ELF-1 (cell line): ENCODE measurements around the gene AQP9.

Experiments used
- DNase-seq: peaks from one replicate; pipeline ENCODE4 v3.0.0-alpha.2; 2016; ENCODE audit warnings: low read depth, low spot score

AQP9 gene, protein sequence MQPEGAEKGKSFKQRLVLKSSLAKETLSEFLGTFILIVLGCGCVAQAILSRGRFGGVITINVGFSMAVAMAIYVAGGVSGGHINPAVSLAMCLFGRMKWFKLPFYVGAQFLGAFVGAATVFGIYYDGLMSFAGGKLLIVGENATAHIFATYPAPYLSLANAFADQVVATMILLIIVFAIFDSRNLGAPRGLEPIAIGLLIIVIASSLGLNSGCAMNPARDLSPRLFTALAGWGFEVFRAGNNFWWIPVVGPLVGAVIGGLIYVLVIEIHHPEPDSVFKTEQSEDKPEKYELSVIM

DNA sequence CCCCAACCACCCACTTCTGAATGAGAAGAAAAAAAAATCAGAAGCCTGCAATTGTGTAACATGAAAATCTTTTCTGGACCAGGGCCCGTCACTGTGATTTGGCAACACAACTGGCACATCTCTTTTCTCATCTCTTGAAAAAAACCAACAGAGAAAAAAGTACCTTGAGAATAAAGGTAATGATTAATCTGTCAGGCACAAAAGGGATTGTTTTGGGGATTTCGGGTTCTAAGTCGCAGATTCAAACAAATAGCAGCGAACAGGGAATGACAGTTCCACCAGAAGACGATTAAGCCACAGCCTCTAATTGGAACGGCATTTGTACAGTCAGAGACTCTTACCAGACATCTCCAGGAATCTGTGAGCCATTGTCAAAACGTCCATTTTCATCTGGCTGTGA lies at the start of gene AQP9:
Gene AQP9, plus strand, starts transcription at position 276 of the 400 bp plus-strand sequence. CDS start 185 bp downstream, outside the sequence.
- no peak for DNase-seq

DNA sequence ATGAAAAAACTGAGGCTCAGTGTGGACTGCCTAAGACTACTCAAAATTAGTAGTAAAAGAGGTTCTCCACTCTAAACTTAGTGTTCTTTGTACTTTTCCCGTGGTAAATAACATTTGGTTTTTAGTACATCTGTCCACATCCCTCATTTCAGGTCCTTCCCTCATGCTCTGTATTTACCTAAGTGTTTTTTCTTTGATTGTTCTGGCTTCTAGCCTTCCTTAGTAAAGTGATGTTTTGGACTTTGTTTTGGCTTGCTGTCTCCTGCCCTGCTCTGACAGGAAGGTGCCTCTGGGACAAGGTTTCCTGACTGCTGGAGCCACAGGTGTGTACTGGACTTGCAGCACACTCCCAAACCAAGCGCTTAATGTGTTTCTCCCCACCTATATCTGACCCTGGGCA lies 42.8 kb upstream of the AQP9 start:
- no peak for DNase-seq

DNA sequence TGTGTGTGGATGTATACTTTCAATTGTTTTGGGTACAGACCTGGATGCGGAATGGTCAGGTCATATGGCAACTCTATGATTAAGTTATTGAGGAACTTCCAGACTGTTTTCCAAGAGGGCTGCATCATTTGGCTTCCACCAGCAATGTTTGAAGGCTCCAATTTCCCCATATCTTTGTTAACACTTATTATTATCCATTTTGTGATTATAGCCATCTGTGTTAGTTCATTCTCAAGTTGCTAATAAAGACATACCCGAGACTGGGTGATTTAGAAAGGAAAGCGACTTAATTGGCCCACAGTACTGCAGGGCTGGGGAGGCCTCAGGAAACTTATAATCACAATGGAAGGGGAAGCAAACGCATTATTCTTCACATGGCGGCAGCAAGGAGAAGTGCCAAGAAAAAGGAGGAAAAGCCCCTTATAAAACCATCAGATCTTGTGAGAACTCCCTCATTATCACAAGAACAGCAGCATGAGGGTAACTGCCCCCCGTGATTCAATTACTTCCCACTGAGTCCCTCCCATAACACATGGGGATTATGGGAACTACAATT lies 41.6 kb upstream of the AQP9 start:
- DNase-seq: no peak

DNA sequence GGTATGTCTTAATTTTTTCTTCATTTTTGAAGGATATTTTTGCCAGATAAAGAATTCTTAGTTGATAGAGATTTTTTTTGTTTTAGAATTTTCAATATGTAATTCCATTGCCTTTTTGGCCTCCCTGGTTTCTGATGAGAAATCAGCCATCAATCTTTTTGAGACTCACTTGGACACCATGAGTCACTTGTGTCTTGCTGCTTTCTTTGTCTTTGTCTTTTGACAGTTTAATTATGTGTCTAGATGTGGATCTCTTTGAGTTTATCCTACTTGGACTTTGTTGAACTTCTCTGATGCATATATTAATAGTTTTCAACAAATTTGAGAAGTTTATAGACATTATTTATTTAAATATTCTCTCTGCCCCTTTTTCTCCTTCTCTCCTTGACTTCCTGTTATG lies 34.7 kb upstream of the AQP9 start:
- DNase-seq: no peak

DNA sequence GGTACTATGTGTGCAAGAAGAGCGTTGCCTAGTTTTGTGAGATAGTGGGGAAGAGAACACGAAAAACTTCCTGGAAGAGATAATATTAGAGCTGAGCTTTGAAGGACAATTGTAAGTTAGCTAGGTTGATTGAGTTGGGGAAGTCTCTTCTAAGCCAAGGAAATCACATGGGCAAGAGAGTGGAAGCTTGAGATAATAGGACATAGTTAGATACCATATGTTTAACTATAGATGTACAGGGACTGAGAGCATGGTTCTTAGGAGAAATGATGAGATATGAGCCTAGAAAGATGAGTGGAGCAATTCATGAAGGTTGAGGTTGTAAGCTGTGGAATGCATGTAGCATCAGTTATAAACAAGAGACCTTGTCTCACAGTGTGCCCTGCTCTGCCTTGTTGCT lies 30.1 kb upstream of the AQP9 start:
- DNase-seq: no peak

DNA sequence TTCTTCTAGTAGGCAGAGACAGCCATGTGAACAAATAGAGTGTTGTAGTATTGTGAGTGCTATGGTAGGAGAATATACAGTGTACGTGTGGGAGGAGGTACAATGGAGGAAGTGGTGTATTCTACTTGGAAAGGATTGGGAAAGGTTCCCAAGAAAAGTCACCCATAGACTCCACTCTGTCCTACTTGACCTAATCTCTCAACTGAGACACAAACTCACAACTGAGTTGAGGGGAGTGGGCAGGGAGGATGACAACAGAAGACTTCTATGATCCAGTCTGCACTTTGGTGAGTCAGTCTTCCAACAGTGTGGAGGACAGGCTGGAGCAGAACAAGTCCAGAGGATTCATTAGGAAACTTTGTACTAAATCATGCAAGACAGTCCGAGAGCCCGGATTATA lies 28.8 kb upstream of the AQP9 start:
- no peak for DNase-seq

DNA sequence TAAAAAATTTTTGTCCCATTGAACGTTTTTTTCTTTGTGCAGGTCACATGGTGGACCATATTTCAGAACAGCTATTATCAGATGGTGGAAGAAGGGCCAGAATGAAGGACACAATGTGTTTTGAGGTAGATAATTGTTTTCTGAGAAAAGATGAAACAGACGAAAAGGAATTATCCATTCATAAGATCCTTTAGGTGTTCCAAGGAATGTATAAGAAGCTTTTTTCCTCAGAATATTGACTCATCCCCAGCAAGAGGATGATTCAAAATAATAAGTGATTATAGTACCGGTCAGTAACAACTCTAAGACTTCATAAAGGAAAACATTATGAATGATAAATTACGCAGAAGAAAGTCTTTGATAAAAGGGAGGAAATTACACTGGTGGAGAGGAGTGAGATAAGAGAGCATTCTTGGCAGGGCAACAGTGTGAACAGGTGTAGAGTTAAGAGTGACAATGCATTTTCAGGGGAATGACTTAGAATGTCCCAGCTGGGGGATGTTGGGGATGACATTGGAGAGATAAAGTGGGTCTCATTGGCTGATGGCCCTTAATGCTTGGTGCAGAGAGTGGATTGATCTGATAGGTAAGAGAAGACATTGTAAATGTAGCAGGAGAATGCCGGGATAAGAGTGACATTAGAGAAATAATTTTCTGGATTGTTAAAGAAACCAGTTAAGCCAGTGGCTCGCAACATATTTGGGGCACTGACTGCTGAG lies 27.0 kb upstream of the AQP9 start:
- DNase-seq: no peak

DNA sequence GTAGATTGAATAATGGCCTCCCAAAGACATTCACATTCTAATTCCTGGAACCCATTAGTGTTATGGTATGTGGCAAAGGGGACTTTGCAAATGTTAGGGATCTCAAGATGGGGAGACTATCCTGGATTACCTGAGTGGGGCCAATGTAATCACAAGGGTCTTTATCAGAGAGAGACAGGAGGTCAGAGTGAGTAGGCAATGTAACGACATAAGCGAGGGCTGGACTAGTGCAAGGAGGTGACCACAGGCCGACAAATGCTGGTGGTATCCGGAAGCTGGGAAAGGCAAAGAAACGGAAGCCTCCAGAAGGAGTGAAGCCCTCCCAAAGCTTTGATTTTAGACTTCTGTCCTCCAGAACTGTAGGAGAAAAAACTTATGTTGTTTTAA lies 26.5 kb upstream of the AQP9 start:
- DNase-seq: no peak

DNA sequence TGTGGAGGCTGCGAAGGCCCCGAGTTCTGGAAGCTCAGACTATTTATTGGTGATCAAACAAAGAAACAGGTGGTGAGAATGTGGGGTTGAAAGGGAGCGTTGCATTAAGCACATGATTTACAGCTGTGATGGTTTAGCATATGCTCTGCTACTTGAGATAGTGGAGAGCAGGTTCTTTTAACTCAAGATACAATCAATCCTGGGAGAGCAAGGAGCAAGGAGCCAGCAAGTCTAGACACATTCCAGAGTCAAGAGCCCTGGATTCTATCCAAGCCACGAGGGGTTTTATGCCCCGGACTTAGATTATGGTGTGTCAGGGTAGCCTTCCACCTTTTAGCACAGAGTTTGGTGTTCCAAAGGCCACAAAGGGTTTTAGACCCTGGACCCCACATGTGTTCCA lies 24.8 kb upstream of the AQP9 start:
- DNase-seq: peak; percentile 11

DNA sequence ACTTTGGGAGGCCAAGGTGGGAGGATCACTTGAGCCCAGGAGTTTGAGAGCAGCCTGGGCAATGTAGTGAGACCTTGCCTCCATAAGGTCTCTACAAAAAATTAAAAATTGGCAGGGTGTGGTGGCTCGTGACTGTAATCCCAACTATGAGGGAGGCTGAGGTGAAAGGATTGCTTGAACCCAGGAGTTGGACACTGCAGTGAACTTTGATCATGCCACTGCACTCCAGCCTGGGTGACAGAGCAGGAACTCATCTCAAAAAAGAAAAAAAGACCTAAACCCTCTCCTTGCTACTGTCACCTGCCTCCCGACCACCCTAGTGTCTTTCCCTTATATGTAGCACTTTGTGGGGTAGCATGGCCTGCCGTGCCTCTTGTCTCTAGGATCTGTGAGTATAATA lies 23.8 kb upstream of the AQP9 start:
- no peak for DNase-seq

DNA sequence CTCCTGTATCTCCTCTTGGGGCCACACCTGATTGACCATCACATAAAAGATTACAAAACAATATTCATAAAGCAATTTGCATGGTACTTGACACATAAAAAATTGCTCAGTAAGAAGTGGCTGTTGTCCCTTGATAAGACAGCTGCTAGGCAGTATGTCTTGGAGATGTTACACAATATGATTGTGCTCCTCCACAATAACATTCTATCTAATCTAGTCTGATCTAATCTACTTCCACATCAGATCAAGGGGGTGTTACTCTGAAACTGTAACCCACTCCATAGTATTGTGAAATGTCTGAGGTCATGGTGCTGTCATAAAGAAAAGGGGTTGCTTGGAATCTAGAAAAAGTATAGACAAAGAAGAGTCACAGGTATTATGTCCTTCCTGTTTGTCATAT lies 23.4 kb upstream of the AQP9 start:
- DNase-seq: no peak

DNA sequence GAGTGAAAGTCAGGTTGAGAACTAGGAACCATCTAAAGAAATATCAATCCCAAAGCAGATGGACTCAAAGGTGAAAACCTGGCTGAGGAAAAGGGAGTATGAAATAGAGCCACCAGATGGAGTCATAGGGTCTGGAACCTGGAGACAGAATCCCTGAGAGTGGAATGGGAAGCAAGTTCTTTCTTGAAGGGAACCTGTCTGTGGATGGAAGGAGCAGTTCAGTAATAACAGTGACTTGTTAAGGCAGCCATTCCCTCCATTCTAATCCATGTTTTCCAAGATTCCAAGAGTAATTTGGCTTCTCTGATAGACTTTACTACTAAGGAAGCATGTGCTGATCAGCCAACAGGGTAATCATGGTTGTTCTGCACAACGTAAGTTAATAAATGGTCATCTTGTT lies 22.5 kb upstream of the AQP9 start:
- peak; percentile 3 for DNase-seq

DNA sequence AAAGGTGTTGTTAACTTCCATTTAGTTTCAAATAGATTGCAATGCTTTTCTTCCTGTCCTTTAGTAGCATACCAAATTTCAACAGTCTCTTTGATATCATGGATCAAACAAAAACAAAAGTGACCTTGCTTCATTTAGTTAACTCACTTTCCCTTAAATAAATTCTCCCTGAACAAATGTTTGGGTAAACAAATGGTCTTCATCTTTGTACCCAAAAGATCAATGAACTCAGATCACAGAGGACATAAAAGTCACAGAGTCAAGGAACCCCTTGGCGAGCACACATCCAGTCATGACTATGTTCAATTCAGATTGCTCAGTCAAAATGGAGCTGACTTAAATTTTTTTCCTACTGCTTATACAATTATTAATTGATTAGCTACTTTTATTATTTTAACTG lies 20.6 kb upstream of the AQP9 start:
- no peak for DNase-seq

DNA sequence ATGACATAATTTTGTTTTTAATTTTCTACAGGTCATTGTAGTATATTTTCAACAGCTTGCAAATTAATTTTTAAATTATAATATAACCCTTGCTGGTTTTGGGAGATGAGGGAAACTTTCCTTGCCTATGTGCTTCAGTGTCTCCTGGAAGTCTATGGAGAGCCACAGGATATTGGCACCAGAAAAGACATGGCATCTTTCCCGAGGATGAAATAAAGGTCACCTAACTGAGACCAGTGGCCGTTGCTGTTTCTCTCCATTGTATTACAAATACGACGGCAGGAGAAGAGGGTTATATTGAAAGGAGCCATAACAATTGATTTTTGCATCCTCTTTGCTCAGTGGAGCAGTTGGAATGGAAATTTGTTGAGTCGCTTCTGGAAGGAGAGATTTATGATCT lies 19.9 kb upstream of the AQP9 start:
- DNase-seq: no peak

DNA sequence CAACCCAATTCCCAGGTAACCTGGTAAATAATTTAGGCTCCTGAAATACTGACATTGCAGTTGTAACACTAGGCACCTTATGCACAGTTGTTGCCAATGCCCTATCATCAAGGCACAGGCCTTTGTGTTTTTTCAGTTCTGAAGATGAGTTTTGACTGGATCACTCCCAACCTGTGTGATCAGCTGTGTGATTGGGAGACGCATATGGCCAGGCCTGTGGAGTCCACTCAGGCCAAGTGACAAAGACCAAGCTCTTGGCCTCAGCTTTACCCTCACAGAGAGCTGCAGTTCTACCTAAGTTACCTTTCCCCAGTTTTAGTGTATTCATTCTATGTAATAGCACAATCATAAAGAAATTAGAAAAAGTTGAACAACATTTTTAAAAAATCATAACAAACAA lies 19.2 kb upstream of the AQP9 start:
- no peak for DNase-seq

DNA sequence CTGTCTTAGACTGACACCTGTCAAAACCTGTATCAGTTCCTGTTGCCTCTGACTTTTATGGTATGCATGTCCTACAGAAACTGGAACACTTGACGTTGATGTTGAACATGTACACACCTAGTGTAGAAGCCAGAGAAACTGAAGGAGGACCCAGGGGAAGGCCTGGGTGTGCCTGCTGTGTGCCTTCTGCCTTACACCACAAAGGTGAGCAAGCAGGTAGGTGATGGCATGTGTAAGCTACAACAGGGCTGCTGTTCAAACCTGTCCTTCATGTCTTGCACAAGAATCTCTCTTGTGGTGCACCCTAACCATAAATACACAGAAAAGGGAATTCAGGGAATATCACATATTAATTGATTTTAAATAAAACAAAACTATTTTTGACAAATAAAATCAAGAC lies 13.6 kb upstream of the AQP9 start:
- no peak for DNase-seq

DNA sequence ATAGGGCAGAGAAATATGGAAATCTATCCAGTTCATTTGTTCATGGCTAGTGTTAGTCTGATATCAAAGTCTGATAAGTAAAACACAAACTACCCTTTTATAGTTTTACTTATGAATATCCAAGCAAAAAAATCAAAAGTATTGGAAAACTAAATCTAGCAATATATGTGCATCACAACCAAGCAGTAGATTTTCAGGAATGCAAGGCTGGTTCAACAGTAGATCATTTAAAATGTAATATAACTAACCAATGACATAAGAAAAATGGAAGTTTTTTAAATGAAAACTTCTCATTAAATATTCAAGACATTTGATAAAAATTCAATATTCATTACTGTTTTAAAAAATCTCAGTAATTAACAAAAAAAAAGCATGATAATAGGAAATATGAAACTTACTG lies 12.8 kb upstream of the AQP9 start:
- DNase-seq: no peak

DNA sequence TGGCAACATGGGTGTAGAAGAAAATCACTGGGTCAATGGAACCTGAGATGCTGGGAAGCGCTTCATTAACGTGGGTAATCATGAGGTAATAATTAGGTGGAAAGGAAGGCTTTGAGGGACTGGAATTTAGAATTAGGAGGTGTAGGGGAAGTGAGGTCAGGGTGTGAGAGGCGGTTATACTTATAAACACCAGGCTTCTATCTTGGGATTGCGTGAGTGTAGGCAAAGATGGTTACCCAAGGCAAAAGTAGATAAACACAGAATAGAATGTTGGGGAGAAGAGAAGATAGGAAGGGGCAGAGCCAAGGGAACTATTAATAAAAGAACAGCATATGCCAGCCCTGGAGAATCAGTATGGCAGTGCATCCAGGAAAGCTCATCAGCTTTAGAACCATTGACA lies 3.3 kb upstream of the AQP9 start:
- no peak for DNase-seq

DNA sequence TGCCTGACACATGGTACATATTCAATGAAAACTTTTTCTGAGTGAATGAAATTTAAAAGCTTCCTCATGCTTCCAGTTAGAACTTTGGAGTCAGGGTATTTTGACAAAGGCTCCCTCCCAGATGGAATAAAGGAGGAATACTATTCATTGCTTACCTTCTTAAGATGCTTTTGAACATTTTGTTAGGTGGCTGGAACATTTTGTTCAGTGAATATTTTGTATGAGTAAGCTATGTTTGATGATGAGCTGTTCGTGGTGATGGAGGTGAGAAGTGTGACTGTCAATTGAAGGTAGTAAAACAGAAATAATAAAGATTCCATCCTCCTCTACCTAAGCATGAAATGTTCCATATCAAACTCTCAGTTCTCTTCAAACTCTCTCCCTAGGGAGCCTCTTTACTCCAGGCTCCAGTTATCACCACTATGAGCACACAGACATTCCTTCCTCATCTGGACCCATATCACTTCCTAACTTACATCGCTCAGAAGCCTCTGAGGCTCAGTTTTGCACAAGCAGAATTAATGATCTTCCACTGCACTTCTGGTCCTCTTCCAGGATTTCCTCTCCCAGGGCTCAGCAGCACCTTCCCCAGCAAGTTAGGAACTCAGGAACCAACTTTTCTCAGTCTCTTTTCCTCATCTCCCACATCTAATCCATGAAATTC lies 2.5 kb upstream of the AQP9 start:
- DNase-seq: no peak

DNA sequence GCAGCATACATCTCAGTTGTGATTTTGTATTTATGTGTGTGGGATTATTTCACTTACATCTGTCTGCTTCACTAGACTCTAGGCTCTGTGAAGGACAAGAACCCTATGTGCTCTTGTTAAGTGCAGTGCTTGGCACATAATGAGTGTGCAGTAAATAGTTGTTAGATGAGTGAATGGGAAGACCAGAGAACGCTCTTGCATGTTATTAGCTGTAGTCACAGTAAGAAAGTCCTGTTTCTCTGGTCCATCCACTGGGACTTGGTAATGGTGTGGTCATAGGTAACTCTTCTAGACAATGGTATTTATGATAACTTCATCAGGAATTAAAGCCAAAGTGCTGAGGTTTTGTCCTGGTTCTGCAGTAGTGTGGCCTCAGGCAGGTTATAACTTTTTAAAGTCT lies 1.4 kb upstream of the AQP9 start:
- DNase-seq: no peak

DNA sequence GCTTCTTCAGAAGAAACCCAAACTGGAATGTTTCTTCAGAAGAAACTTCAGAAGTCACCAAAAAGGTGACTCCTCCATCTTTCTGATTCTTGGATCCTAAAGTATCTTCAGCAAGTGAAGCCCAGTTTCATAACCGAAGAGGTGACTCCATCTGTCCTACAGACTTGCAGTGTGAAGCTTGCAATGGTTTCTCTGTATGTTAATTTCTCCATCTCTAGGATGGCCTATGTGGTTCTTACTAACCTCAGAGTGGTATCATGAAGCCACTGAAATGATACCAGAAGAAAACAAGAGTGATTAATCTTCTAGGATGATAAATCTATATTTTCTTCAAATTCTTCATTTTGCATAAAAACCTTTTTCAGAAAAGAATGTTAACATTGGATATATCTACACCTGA lies 495 bp upstream of the AQP9 start:
- DNase-seq: no peak

DNA sequence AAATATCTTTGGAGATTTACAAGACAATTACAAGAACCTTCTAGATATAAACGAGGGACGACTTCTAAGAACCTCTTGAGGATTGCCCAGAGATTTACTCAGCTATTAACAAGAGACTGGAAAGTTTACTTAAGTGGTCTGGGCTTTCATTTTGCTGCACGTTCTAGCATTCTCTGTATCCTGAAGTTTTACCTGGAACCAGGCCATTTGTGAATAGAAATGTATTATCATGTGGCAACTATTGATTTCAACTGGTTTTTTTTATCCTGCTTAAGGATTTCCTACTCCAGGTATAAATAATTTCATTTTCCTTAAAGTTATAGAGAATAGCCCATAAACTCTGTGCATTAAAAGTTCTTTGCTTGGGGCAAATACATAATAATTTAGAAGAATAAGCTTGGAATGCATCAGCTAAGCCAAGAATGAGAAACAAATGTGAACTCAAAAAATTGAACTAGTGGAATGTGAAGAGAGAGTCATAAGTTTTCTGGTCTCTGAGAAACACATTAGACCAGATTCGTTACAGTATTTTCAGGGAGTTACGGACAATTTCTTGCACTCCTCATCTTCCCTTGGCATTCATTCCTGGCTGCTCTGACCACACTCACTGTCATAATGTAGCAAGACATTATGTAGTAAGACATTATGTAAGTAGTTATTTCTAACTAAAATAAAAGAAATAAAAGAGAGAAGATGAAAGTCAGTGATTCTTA lies 1.3 kb downstream of the AQP9 start:
- no peak for DNase-seq
